ENCODE results near the gene SERPINB2.
"Not testable (repeated sequence)": the region's sequence is repeated elsewhere in the genome, so short reads cannot be mapped to it uniquely, and the experiment has no call there.

SERPINB2 gene

GRCh38 chr18:63936156-63936931, 48.8 kb downstream of the SERPINB2 start:
- H3K36me3 Mint-ChIP-seq, result no peaks in the 10 kb centered on the region
- H3K27ac Mint-ChIP-seq, result no peak overlapping the region
- H3K4me3 Mint-ChIP-seq, result no peak overlapping the region
- H3K9me3 Mint-ChIP-seq, result no peaks in the 10 kb centered on the region
- H3K4me1 Mint-ChIP-seq, result peaks cover 2% of the 10 kb centered on the region
- H3K27me3 Mint-ChIP-seq, result peaks cover 3% of the 10 kb centered on the region
- DNase-seq (ENCODE audit: low spot score in 2 of 2) (peak; percentile 52 to 58), ATAC-seq (ENCODE audit: low read depth) (peak; percentile 93)

GRCh38 chr18:63936932-63937393, 49.5 kb downstream of the SERPINB2 start:
- no peak overlapping the region for H3K4me3 Mint-ChIP-seq

GRCh38 chr18:63940008-63940407, 52.5 kb downstream of the SERPINB2 start:
- ATAC-seq (ENCODE audit: low read depth) (no peak), DNase-seq (ENCODE audit: low spot score in 2 of 2) (no peak)
- H3K27me3 Mint-ChIP-seq, result peaks cover 15% of the 10 kb centered on the region
- no peaks in the 10 kb centered on the region for H3K9me3 Mint-ChIP-seq
- H3K4me3 Mint-ChIP-seq, result no peak overlapping the region
- H3K27ac Mint-ChIP-seq, result no peak overlapping the region
- no peaks in the 10 kb centered on the region for H3K36me3 Mint-ChIP-seq
- peaks cover 2% of the 10 kb centered on the region for H3K4me1 Mint-ChIP-seq

More at GRCh38 chr18:63936932-63937393, 49.5 kb downstream of the SERPINB2 start:
- H3K27ac Mint-ChIP-seq, result no peak overlapping the region
- no peaks in the 10 kb centered on the region for H3K9me3 Mint-ChIP-seq
- H3K27me3 Mint-ChIP-seq, result peaks cover 8% of the 10 kb centered on the region
- DNase-seq (ENCODE audit: low spot score in 2 of 2) (no peak), ATAC-seq (ENCODE audit: low read depth) (no peak)
- no peaks in the 10 kb centered on the region for H3K36me3 Mint-ChIP-seq
- H3K4me1 Mint-ChIP-seq, result peaks cover 2% of the 10 kb centered on the region

- not testable (repeated sequence) for H3K4me3 Mint-ChIP-seq; H3K4me1 Mint-ChIP-seq; DNase-seq (ENCODE audit: low spot score in 2 of 2); ATAC-seq (ENCODE audit: low read depth); H3K36me3 Mint-ChIP-seq; H3K9me3 Mint-ChIP-seq; H3K27ac Mint-ChIP-seq
- H3K27me3 Mint-ChIP-seq, result peaks cover 15% of the 10 kb centered on the region
Observed at GRCh38 chr18:63940543-63941050, 53.1 kb downstream of the SERPINB2 start.

- DNase-seq (ENCODE audit: low spot score in 2 of 2) (no peak), ATAC-seq (ENCODE audit: low read depth) (no peak)
- H3K4me1 Mint-ChIP-seq, result peaks cover 19% of the 10 kb centered on the region
- peaks cover 7% of the 10 kb centered on the region for H3K27me3 Mint-ChIP-seq
- no peak overlapping the region for H3K4me3 Mint-ChIP-seq
- H3K27ac Mint-ChIP-seq, result no peak overlapping the region
- H3K36me3 Mint-ChIP-seq, result peaks cover 3% of the 10 kb centered on the region
- peaks cover 3% of the 10 kb centered on the region for H3K9me3 Mint-ChIP-seq
Observed at GRCh38 chr18:63947051-63947790, 59.7 kb downstream of the SERPINB2 start.

GRCh38 chr18:63949068-63949737, 61.7 kb downstream of the SERPINB2 start, which contains the start of gene HMSD:
Gene HMSD, plus strand, starts transcription at chr18:63949301. Its CDS starts 4,155 bp downstream, at chr18:63953456.
- Mint-ChIP-seq H3K36me3 (peaks cover 3% of the 10 kb centered on the region), H3K4me3 (peak within 1 kb of the TSS; percentile 75), H3K27ac (peak within 1 kb of the TSS; percentile 38), H3K27me3 (no peaks in the 10 kb centered on the region), H3K9me3 (peaks cover 3% of the 10 kb centered on the region), H3K4me1 (peaks cover 19% of the 10 kb centered on the region)
- DNase-seq (ENCODE audit: low spot score in 2 of 2) (peak; percentile 46 to 53), ATAC-seq (ENCODE audit: low read depth) (peak; percentile 98)

- Mint-ChIP-seq H3K4me1 (peaks cover 19% of the 10 kb centered on the region), H3K9me3 (peaks cover 3% of the 10 kb centered on the region), H3K27ac (no peak overlapping the region), H3K4me3 (no peak overlapping the region), H3K27me3 (peaks cover 1% of the 10 kb centered on the region), H3K36me3 (peaks cover 3% of the 10 kb centered on the region)
- no peak for ATAC-seq (ENCODE audit: low read depth)
- no peak for DNase-seq (ENCODE audit: low spot score in 2 of 2)
Observed at GRCh38 chr18:63951302-63951705, 63.8 kb downstream of the SERPINB2 start.

Measured in memory B cell (primary cell).